ACHN (cell line): ENCODE data around the gene VGLL3.

Experiments used
- DNase-seq: peaks from one replicate; pipeline ENCODE4 v3.0.0-alpha.2; 2015
- in situ Hi-C: cut with HindIII; loops from 2 replicates; pipeline ENCODE4 v1.10.0; 2017; ENCODE audit warnings: low sequenced_read_pairs, low pct_ligation_motif_present, low pct_unique_long_range_greater_than_20kb

Gene VGLL3

GRCh38 chr3:86895202-86895601 is 95.7 kb downstream of the VGLL3 start:
- in situ Hi-C loops, result no loop called here
- no peak for DNase-seq

DNA sequence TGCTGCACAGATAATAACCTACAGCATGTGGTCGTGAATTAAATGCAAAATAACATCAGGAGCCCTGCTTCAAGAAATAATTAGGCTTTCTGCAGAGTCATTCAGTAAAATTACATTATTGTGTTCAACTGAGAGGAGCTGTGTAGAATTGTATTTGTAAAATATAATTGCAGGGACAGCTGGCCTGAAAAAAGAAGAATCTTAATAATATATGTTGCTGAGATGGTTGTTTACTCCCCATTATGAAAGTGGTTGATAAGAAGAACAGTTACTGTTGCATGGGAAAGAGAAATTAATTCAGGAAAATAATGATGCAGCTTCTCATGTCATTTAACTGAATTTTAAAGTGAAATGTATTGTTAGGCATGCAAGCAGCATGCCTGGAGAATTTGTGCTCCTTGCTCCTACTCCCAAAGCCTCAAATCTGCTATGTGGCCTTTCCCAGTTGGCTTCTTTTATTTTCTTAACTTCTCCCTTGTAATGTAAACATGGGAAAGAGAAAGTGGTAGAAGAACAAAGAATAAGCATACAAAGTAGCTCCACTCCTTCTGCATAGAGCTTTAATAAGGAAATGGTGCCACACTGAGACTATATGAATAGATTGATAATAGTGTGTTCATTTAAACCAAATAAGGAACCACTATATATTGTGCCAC is 100.1 kb downstream of the VGLL3 start:
- no peak for DNase-seq
- in situ Hi-C loops, result no loop called here
